Endothelial cell of umbilical vein (primary cell): ENCODE results near the gene LRP1-AS. TPM values are rescaled to one million over a fixed set of nuclear protein-coding genes. Genes with fewer than 3 reads are reported as not detected.

Experiments
- BruUV-seq: library from RNA; stranded (reverse); fragments of 400-500 nt; replicated peaks from 2 replicates; lab custom pipeline; 2021; lab: Mats Ljungman, UMichigan
- CTCF ChIA-PET: fragments of 300-600, 350-600 bp; sonication (Branson Sonifier 250); formaldehyde crosslinking; loops from one replicate; lab custom pipeline; 2021; ENCODE audit warnings: antibody characterized with exemption, inconsistent platforms; lab: Charles Lee
- POLR2A ChIA-PET: fragments of 300-600, 350-600 bp; sonication (Branson Sonifier 250); formaldehyde crosslinking; loops from one replicate; lab custom pipeline; 2021; ENCODE audit warnings: antibody characterized with exemption, inconsistent platforms; lab: Charles Lee
- DNase-seq: peaks from one replicate; pipeline ENCODE4 v3.0.0-alpha.2; 2011; ENCODE audit warnings: low read depth, low spot score
- FAIRE-seq: peaks from 2 replicates; lab custom pipeline; 2011; peaks lifted over from hg19 to GRCh38; lab: Jason Lieb, UNC
- H2AFZ ChIP-seq: 2 replicates; pipeline ENCODE4 v1.6.0; 2012; ENCODE audit warnings: low read depth, low read length, control low read depth, inconsistent platforms
- H3K27ac ChIP-seq: 2 replicates; pipeline ENCODE4 v1.5.1; 2011; ENCODE audit warnings: low read depth, mild to moderate bottlenecking, control low read depth, low read length, moderate library complexity; ENCODE audit not compliant: insufficient read depth
- H3K27me3 ChIP-seq, 2 experiments: 2 replicates each; pipeline versions ENCODE4 v1.6.0 to v1.6.1; 2011; ENCODE audit warnings: low read length in 2 of 2, mixed read lengths in 1 of 2; ENCODE audit not compliant: control insufficient read depth in 2 of 2, insufficient read depth in 2 of 2
- H3K36me3 ChIP-seq, 2 experiments: 2 replicates in 1 of 2; 3 replicates in 1 of 2; pipeline ENCODE4 v1.5.1; 2011; ENCODE audit warnings: low read length in 2 of 2, mild to moderate bottlenecking in 1 of 2, moderate library complexity in 1 of 2; ENCODE audit not compliant: control insufficient read depth in 2 of 2, insufficient read depth in 2 of 2; ENCODE audit errors: extremely low read depth in 1 of 2
- H3K4me1 ChIP-seq: 3 replicates; pipeline ENCODE4 v1.5.1; 2011; ENCODE audit warnings: mild to moderate bottlenecking, low read length; ENCODE audit not compliant: control insufficient read depth, insufficient read depth; ENCODE audit errors: extremely low read depth
- H3K4me2 ChIP-seq: 2 replicates; pipeline ENCODE4 v1.6.1; 2011; ENCODE audit warnings: low read length, control low read depth, mixed read lengths; ENCODE audit not compliant: insufficient read depth
- H3K4me3 ChIP-seq, 3 experiments: fragments of 200-600 bp in 1 of 3; sonication (generic), shearing (Covaris generic) in 1 of 3; replicated peaks in 1 of 3; 2 replicates each; pipeline ENCODE4 v1.5.1; 2011 to 2016; ENCODE audit warnings: control low read depth in 3 of 3, low read length in 3 of 3, mild to moderate bottlenecking in 2 of 3, inconsistent platforms in 1 of 3, low read depth in 1 of 3, moderate library complexity in 1 of 3; ENCODE audit not compliant: insufficient read depth in 1 of 3
- H3K79me2 ChIP-seq: 2 replicates; pipeline ENCODE4 v1.6.0; 2012; ENCODE audit warnings: low read length, inconsistent platforms; ENCODE audit not compliant: control insufficient read depth, insufficient read depth
- H3K9ac ChIP-seq: replicated peaks from 2 replicates; pipeline ENCODE3; 2011; ENCODE audit warnings: low read length, control low read depth; ENCODE audit not compliant: insufficient read depth; ENCODE audit errors: extremely low read depth
- H3K9me1 ChIP-seq: replicated peaks from 3 replicates; pipeline ENCODE4 v1.6.0; 2011; ENCODE audit warnings: mild to moderate bottlenecking, low read length; ENCODE audit not compliant: control insufficient read depth, insufficient read depth; ENCODE audit errors: extremely low read depth
- H3K9me3 ChIP-seq: replicated peaks from 2 replicates; pipeline ENCODE4 v1.5.1; 2012; ENCODE audit warnings: low read length, inconsistent platforms; ENCODE audit not compliant: control insufficient read depth, insufficient read depth
- H4K20me1 ChIP-seq: replicated peaks from 2 replicates; pipeline ENCODE3; 2011; ENCODE audit warnings: mild to moderate bottlenecking, low read length; ENCODE audit not compliant: control insufficient read depth, insufficient read depth; ENCODE audit errors: extremely low read depth
- EZH2 ChIP-seq: IDR thresholded peaks from 2 replicates; pipeline ENCODE4 v1.6.1; 2012; ENCODE audit warnings: borderline replicate concordance, low read depth, mild to moderate bottlenecking, moderate library complexity, low read length, inconsistent platforms; ENCODE audit not compliant: severe bottlenecking
- FOS ChIP-seq: IDR thresholded peaks from 2 replicates; pipeline ENCODE4 v1.6.1; 2011; ENCODE audit warnings: mild to moderate bottlenecking, low read length, moderate library complexity, borderline replicate concordance; ENCODE audit not compliant: insufficient read depth
- GATA2 ChIP-seq: IDR thresholded peaks from 2 replicates; pipeline ENCODE4 v1.7.0; 2011; ENCODE audit warnings: low read depth, mild to moderate bottlenecking, moderate library complexity, mixed read lengths, low read length; ENCODE audit not compliant: insufficient read length, insufficient read depth
- JUN ChIP-seq: IDR thresholded peaks from 2 replicates; pipeline ENCODE4 v1.6.1; 2011; ENCODE audit warnings: borderline replicate concordance, low read depth; ENCODE audit not compliant: insufficient read length, insufficient read depth
- MYC ChIP-seq: IDR thresholded peaks from one replicate; pipeline ENCODE4 v1.6.1; 2011; ENCODE audit warnings: mild to moderate bottlenecking, low read depth, low read length
- POLR2A ChIP-seq: IDR thresholded peaks from 2 replicates; pipeline ENCODE4 v1.6.1; 2012; ENCODE audit warnings: low read depth, mild to moderate bottlenecking, control low read depth, low read length
- POLR2AphosphoS5 ChIP-seq: IDR thresholded peaks from 2 replicates; pipeline ENCODE4 v1.6.1; 2012; ENCODE audit warnings: low read depth, mild to moderate bottlenecking, control low read depth, low read length, moderate library complexity; ENCODE audit not compliant: insufficient read depth
- dilution Hi-C: fragments of 300-500 bp; cut with MboI; formaldehyde crosslinking; loops from one replicate; pipeline ENCODE4 v1.15.0; 2019; ENCODE audit warnings: low sequenced_read_pairs; ENCODE audit not compliant: extremely low pct_ligation_motif_present
- intact Hi-C: fragments of 100-400 bp; cut with micrococcal nuclease; formaldehyde crosslinking; loops from one replicate; pipeline ENCODE4 v1.10.0; 2022
- polyA plus RNA-seq, 4 experiments: library from polyadenylated mRNA; depleted of rRNA in 3 of 4; stranded (reverse) in 3 of 4; unstranded in 1 of 4; fragments of >200 nt; gene quantifications; 2 replicates each; pipeline versions ENCODE4 v1.2.1 to v1.2.3, GENCODE V29; 2011 to 2012; ENCODE audit warnings: missing spikeins in 1 of 4
- total RNA-seq: library from RNA; stranded (reverse); gene quantifications from 2 replicates; pipeline ENCODE4 v1.2.3, GENCODE V29; 2021
- TF ChIP-seq, protein P1 (sequence below), 2 donors: IDR thresholded peaks; 1 replicate in 1 of 2; 2 replicates in 1 of 2; pipeline ENCODE4 v1.5.1; 2011; ENCODE audit warnings: low read length in 2 of 2, mild to moderate bottlenecking in 2 of 2, moderate library complexity in 2 of 2, control low read depth in 1 of 2, inconsistent platforms in 1 of 2, low read depth in 1 of 2; ENCODE audit not compliant: insufficient read depth in 1 of 2; ENCODE audit errors: extremely low read depth in 1 of 2
- TF ChIP-seq, protein P2 (sequence below): IDR thresholded peaks from 2 replicates; pipeline ENCODE4 v1.6.1; 2011; ENCODE audit not compliant: insufficient read depth, insufficient read length

The LRP1-AS gene
- total and polyA plus RNA-seq, 2 donors (not counting 3 experiments of a cell fraction or from before 2014, with no cell fraction given), result not detected

- intact Hi-C loops (no loop called here), dilution Hi-C loops (no loop called here)
- no peak for TF ChIP-seq FOS
- TF ChIP-seq, protein P1, sequence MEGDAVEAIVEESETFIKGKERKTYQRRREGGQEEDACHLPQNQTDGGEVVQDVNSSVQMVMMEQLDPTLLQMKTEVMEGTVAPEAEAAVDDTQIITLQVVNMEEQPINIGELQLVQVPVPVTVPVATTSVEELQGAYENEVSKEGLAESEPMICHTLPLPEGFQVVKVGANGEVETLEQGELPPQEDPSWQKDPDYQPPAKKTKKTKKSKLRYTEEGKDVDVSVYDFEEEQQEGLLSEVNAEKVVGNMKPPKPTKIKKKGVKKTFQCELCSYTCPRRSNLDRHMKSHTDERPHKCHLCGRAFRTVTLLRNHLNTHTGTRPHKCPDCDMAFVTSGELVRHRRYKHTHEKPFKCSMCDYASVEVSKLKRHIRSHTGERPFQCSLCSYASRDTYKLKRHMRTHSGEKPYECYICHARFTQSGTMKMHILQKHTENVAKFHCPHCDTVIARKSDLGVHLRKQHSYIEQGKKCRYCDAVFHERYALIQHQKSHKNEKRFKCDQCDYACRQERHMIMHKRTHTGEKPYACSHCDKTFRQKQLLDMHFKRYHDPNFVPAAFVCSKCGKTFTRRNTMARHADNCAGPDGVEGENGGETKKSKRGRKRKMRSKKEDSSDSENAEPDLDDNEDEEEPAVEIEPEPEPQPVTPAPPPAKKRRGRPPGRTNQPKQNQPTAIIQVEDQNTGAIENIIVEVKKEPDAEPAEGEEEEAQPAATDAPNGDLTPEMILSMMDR (IDR thresholded peaks at IDR 0.05; ENCODE audit: extremely low read depth in 1 of 2, insufficient read depth in 1 of 2, low read depth in 1 of 2, low read length in 2 of 2), result no peak
- CTCF ChIA-PET, result interaction anchor here (0.7 to 10.3 kb wide), 5 partner anchors 52 to 110 kb away, joined by 3 to 164 read pairs (median 3); no protein-coding TSS in a partner anchor
- no peaks in the 10 kb centered on the region for H3K36me3 ChIP-seq
- BruUV-seq, result no TSS peak
- FAIRE-seq, result no peak
- H2AFZ ChIP-seq, result no peak overlapping the region
- H3K4me2 ChIP-seq, result no peak overlapping the region
- no peaks in the 10 kb centered on the region for H3K4me1 ChIP-seq
- H3K9me1 ChIP-seq, result no peaks in the 10 kb centered on the region
- no peak for DNase-seq
- H3K27me3 ChIP-seq, result peaks cover 2 to 5% of the 10 kb centered on the region in 2 experiments
- H3K9ac ChIP-seq, result no peak overlapping the region
- H3K9me3 ChIP-seq, result no peaks in the 10 kb centered on the region
- POLR2A ChIA-PET, result no interaction called here
- H3K79me2 ChIP-seq, result no peaks in the 10 kb centered on the region
- no peaks in the 10 kb centered on the region for H4K20me1 ChIP-seq
- no peak overlapping the region for H3K4me3 ChIP-seq
- H3K27ac ChIP-seq, result no peak overlapping the region
These were observed 32.1 kb upstream of the LRP1-AS start for GRCh38 chr12:57179331-57180086.

- POLR2A ChIA-PET, result no interaction called here
- Histone ChIP-seq H3K9ac (no peak overlapping the region), H3K4me1 (no peaks in the 10 kb centered on the region), H3K9me3 (no peaks in the 10 kb centered on the region), H3K4me3 (no peak overlapping the region), H3K79me2 (no peaks in the 10 kb centered on the region), H3K27ac (no peak overlapping the region), H4K20me1 (no peaks in the 10 kb centered on the region), H3K4me2 (no peak overlapping the region), H3K36me3 (no peaks in the 10 kb centered on the region), H3K9me1 (no peaks in the 10 kb centered on the region), H2AFZ (no peak overlapping the region), H3K27me3 (peaks cover 2 to 5% of the 10 kb centered on the region in 2 experiments)
- DNase-seq (no peak), FAIRE-seq (no peak)
- no TSS peak for BruUV-seq
- dilution Hi-C loops, result no loop called here
- no peak for TF ChIP-seq GATA2
- TF ChIP-seq, protein P1 (IDR thresholded peaks at IDR 0.05; ENCODE audit: extremely low read depth in 1 of 2, insufficient read depth in 1 of 2, low read depth in 1 of 2, low read length in 2 of 2), result no peak
- no peak for TF ChIP-seq POLR2A
- TF ChIP-seq MYC, result no peak
- TF ChIP-seq, protein P2, sequence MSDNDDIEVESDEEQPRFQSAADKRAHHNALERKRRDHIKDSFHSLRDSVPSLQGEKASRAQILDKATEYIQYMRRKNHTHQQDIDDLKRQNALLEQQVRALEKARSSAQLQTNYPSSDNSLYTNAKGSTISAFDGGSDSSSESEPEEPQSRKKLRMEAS, result no peak
- TF ChIP-seq FOS, result no peak
- TF ChIP-seq POLR2AphosphoS5, result no peak
- TF ChIP-seq JUN, result no peak
- no peak for TF ChIP-seq EZH2
- CTCF ChIA-PET, result interaction anchor here (0.8 to 0.9 kb wide), 2 partner anchors 54 to 174 kb away, joined by 3 to 4 read pairs; no protein-coding TSS in a partner anchor
- intact Hi-C loops, result no loop called here
These were observed 30.8 kb upstream of the LRP1-AS start for GRCh38 chr12:57178213-57178612.
